ENCODE results near the gene RUSC1.
"Not testable (repeated sequence)": the region's sequence is repeated elsewhere in the genome, so short reads cannot be mapped to it uniquely, and the experiment has no call there.

RUSC1 gene

DNA sequence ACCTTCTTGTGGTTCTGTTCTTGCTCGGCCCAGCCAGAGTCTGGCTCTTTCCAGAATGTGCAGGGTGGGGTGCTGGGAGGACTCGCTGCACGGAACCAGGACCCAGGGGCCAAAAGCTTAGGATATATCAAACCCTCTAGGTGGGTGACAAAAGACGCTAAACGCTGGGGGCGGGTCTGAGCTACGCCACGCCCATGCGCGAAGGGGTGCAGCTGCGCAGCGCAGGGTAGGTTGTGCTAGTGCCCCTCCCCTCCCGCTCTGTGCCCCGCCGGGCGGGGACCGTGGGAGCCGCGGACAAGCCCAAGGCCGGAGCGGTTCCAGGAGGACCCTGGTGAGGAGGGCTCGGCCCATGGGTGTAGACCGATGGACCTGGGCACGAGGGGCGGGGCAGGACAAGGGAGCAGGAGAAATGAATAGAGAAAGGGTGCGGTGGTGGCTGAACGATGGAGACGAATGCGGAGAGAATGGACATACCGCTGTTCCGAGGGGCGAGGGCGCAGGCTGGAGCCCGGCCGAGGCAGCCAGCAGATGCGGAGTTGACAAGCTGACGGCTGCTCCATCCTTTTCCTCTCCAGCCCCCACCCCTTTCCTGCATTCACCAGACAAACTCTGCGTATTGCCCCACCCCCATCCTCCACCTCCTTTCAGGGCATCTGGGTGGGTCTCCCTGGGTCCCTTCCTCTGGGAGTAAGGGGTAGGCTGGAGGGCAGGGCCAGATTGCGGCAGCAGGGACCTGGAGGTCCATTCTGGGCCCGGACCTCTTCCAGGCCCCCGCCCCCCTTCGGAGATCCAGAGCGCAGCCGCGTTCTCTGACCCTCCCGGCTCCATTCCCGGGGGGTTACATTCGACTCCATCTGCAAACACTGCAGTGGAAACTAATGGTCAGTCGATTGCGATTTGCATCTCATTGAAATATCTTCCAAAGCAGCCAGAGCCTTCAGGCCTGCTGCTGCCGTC, at the start of gene RUSC1:
TSS of gene RUSC1 (plus strand) at position 234 of the 957 bp plus-strand sequence. CDS start 880 bp downstream, outside the sequence.
- peak; percentile 92 to 93 for DNase-seq

- peak in 1 of 2 experiments; percentile 74 for DNase-seq
These were observed 48.0 kb upstream of the RUSC1 start for GRCh38 chr1:155272466-155273342.

DNA sequence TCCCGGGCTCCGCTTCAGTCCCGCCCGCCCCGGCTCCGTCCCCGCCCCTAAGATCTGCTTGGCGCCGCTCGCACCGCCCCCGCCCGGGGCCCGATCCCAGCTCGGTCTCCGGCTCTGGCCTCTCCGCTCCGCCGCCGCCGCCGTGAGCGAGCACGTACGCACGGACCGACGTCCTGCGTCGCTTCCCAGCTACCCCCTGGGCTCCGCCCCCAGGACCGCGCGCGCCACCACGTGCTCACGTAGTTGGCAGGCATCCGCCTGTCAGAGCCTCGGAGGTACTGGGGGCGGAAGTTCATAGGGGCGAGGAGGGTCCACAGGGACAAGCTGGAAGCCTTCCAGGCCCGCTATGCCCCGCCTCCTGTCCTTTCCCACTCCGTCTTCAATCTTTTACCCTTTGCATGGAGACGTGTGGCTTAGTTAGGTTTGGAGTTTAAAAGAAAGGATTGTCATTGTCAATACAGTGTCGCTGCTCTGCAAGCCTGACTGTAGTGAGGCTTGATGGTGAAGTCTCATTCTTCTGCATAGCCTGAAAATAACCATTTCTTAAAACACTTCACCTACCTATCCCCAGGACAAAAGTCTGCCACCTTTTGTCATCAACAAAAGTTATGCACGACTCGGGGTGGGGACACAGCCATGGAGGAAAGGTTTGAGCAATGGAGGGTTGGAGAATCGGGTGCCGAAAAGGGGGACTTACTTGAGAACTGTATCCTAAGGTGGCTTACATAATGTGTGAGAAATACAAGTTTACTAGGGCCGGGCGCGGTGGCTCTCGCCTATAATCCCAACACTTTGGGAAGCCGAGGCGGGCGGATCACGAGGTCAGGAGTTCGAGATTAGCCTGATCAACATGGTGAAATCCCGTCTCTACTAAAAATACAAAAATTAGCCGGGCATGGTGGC, 47.1 kb upstream of the RUSC1 start, which contains the start of gene CLK2:
TSS of gene CLK2 (minus strand) at position 162 of the 903 bp plus-strand sequence. CDS start 2,527 bp downstream, outside the sequence.
- DNase-seq: peak; percentile 98 to 99

- DNase-seq: peak; percentile 100
These were observed 43.4 kb upstream of the RUSC1 start, which contains the start of gene HCN3 for GRCh38 chr1:155277070-155277901. Gene HCN3 (plus strand): TSS chr1:155277463. CDS start chr1:155277591, 128 bp downstream.

DNA sequence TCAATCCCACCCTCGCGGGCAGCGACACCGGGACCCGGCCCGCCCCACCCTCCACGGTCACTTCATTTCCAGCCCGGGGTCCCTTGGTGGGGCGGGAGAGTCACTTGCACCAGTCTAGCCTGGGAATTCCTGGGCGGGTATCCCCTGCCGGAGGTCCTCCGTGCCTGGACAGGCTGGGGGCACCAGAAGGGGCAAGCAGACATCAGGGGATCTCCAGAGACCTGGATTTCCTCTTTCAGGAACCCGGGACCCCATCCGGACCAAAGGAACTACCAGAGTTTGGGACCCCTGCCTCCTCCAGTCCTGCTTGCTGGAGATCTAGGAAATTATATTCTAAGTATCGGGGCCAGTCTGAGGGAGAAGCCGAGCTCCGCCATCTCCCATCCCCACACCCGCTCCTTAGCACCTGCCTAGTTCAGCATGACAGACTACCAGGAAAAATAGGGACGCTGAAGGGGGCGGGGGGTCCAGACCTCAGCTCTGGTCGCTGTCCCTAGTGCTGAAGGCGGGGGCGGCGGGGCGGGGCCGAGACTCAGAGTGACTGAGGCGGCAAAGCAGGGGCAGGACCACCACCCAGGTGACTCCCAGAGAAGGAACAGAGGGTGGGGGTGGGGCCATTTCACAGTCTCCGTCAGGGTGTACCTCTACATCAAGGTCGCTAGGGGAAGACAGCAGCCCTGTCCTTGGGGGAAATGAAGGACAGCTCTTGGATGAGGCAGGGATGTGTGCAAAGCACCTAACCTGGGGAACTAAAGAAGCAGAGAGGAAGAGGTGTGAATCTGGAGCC, 42.6 kb upstream of the RUSC1 start:
- DNase-seq: peak; percentile 74 to 78

- no peak for DNase-seq
These were observed 42.0 kb upstream of the RUSC1 start for GRCh38 chr1:155278689-155279160.

DNA sequence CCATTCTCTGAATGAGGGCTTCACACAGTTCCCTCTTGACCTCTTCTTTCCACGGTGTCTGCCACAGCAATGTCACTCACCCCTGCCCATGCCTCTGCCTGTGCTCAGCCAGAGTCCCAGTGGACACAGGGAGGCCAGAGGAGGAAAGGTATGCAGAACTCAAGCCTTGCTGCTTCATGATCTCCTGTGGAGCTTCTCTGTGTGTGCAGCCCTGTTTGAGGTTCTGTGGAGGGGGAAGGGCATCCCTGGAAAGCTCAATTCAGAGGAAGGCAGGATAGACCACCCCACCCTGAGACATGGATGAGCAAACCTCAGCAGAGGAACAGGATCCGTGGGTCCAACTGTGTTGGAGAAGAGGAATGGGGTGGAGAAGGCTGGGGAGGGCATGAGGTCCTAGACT, 41.4 kb upstream of the RUSC1 start:
- DNase-seq: no peak

DNA sequence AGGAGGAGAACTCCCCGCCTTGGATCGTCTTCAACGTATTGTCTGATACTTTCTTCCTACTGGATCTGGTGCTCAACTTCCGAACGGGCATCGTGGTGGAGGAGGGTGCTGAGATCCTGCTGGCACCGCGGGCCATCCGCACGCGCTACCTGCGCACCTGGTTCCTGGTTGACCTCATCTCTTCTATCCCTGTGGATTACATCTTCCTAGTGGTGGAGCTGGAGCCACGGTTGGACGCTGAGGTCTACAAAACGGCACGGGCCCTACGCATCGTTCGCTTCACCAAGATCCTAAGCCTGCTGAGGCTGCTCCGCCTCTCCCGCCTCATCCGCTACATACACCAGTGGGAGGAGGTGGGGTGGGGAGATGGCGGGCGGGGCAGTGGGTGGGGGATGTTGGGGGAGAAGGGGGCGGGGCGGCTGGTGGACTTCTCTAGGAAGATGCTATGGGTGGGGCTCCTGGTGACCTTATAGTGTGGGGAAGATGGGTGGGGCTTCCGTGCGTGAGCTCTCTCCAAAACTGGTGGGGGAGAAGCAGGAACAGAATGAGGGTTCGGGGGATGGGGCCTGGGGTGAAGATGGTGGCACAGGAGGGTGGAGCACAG, 38.1 kb upstream of the RUSC1 start:
- DNase-seq: no peak

GRCh38 chr1:155284476-155284875, 36.2 kb upstream of the RUSC1 start:
- no peak for DNase-seq

DNA sequence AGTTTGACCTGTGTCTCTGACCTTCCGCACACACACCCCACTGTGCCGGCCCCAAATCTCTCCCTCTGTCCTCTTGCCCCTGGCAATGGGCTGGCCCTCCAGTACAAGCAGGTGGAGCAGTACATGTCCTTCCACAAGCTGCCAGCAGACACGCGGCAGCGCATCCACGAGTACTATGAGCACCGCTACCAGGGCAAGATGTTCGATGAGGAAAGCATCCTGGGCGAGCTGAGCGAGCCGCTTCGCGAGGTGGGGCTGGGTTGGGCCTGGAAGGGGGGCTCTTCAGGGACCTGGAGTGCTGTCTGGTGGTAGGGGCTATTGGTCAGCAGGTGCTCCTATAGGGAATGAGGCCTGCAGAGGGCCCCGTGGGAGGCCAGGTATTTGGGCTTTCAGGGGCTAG, 35.6 kb upstream of the RUSC1 start:
- DNase-seq: no peak

DNA sequence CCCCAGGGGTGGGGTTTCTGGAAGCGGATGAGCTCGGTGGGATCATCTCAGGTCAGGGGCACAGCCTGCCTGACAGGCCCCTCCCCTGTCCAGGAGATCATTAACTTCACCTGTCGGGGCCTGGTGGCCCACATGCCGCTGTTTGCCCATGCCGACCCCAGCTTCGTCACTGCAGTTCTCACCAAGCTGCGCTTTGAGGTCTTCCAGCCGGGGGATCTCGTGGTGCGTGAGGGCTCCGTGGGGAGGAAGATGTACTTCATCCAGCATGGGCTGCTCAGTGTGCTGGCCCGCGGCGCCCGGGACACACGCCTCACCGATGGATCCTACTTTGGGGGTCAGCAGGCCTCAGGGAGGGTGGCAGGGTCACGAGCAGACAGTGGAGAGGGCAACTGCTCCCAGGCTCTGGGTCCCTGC, 35.1 kb upstream of the RUSC1 start:
- DNase-seq: no peak

DNA sequence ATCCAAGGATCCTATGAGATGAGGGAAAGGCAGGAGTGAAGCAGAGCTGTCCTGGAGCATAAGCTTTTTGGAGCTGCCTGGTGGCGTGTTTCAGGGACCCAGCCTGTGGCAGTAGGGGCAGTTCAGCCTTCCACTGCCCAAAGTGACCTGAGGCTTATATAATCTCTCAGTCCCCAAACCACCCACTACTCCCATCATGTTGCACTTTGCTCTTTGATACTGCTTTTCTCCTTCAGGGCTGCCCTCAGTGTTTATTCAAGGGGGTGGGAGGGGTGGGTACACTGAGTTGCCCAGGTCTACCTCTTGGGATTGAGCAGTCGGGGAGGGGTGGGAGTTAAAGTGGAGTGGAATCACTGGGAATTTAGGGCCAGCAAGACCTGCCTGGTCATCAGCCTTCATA, 34.1 kb upstream of the RUSC1 start:
- DNase-seq: no peak

- no peak for DNase-seq
These were observed 32.6 kb upstream of the RUSC1 start for GRCh38 chr1:155287987-155288543.

- DNase-seq: not testable (repeated sequence)
These were observed 29.7 kb upstream of the RUSC1 start for GRCh38 chr1:155291006-155291405.

- no peak for DNase-seq
These were observed 27.5 kb upstream of the RUSC1 start for GRCh38 chr1:155293086-155293749.

GRCh38 chr1:155294520-155295182, 26.0 kb upstream of the RUSC1 start:
- DNase-seq: no peak

DNA sequence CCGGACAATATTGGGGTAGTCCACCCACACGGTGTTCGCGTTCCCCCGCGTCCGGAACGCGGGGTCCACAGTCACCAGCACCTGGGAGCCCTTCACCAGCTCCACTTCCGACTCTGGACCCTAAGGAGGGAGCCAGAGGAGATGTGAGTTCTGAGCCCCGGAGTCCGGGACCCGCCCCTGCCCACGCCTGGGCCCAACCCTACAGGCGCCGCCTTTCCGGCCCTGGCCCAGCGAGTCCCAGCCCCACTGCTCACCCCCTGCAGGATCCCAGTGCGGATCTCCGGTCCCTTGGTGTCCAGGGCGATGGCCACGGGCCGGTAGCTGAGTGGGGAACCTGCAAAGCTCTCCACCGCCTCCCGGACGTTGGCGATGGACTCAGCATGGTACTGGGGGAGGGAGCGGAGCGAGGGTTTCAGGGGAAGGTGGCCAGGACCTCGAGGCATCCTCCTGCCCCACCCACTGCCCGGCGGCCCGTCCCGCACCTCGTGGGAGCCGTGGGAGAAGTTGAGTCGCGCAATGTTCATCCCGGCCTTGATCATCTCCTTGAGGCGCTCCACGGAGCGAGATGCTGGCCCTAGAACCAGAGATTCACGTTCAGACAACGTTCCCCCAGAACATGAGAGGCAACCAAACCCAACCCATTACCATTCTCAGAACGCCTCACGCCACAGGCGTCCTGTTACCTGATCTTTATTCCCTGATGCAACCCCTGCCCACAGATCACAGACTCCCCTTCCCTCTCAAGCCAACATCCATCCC, 25.3 kb upstream of the RUSC1 start:
- no peak for DNase-seq

GRCh38 chr1:155295942-155296267, 24.8 kb upstream of the RUSC1 start:
- no peak for DNase-seq
